ENCODE data around the gene SLC4A7. TPM values are rescaled to one million over a fixed set of nuclear protein-coding genes. Genes with fewer than 3 reads are reported as not detected.
A peak's percentile ranks its signal among the peaks of the same experiment; 100 is the strongest.

The SLC4A7 gene
- polyA plus RNA-seq, 1 of the 3 experiments (the other 2 are of a cell fraction), result 3.9 TPM

GRCh38 chr3:27368831-27369607, 115.2 kb downstream of the SLC4A7 start, which contains the start of gene NEK10:
TSS of gene NEK10 (minus strand) at chr3:27369383. CDS start at chr3:27352882, 16,501 bp downstream.
- Histone ChIP-seq H2AFZ (ENCODE audit: low read depth) (peak within 1 kb of the TSS; percentile 64), H4K20me1 (ENCODE audit: insufficient read depth) (no peaks in the 10 kb centered on the region), H3K4me3 (ENCODE audit: low read depth in 2 of 2, low read length in 1 of 2) (peak within 1 kb of the TSS; percentile 66 to 91), H3K9me2 (no peaks in the 10 kb centered on the region; the same call in 1 of the 2 replicates), H3K27ac (ENCODE audit: low read depth in 2 of 2, low read length in 1 of 2) (no peak within 1 kb of the TSS; a peak in 1 of 4 replicates), H3K4me1 (ENCODE audit: control insufficient read depth in 1 of 2, insufficient read depth in 2 of 2, low read depth in 1 of 2, low read length in 1 of 2) (peaks cover 0 to 6% of the 10 kb centered on the region in 2 experiments; a peak in 1 of 4 replicates), H3K9me3 (no peaks in the 10 kb centered on the region), H3K4me2 (peak within 1 kb of the TSS; percentile 77), H3K9ac (peak within 1 kb of the TSS; percentile 36), H3K79me2 (ENCODE audit: insufficient read depth) (no peaks in the 10 kb centered on the region), H3F3A (replicated peaks; ENCODE audit: insufficient read depth) (peaks cover 27% of the 10 kb centered on the region), H3K36me3 (replicated peaks in 1 of 2; ENCODE audit: control insufficient read depth in 1 of 2, insufficient read depth in 2 of 2, low read length in 1 of 2) (peaks cover 9 to 22% of the 10 kb centered on the region in 2 experiments), H3K27me3 (ENCODE audit: insufficient read depth) (no peaks in the 10 kb centered on the region)
- WGBS (ENCODE audit: low lambda C conversion rate), result 9% methylated on average over 34 of the region's 48 CpGs
- ChIA-PET CTCF (interaction anchor here (0.7 to 2.5 kb wide), 6 partner anchors 11 to 313 kb away, joined by 3 to 8 read pairs (median 6); no protein-coding TSS in a partner anchor), POLR2A (interaction anchor here (1.4 kb wide), 1 partner anchor 115 kb away, joined by 4 read pairs; the partner anchor contains the start of gene SLC4A7)
- DNase-seq, result peak; percentile 94
- peak; percentile 81 for TF ChIP-seq CHD2 (IDR thresholded peaks at IDR 0.05; ENCODE audit: low read length, partially characterized antibody)
- no peak for TF ChIP-seq RAD21 (IDR thresholded peaks at IDR 0.05; ENCODE audit: low read length)
- TF ChIP-seq TEAD4 (IDR thresholded peaks at IDR 0.05; ENCODE audit: borderline replicate concordance, insufficient read depth), result no peak
- no peak for TF ChIP-seq JUND (IDR thresholded peaks at IDR 0.05)
- TF ChIP-seq NFIC (IDR thresholded peaks at IDR 0.05; ENCODE audit: borderline replicate concordance), result no peak
- TF ChIP-seq ZBTB33 (IDR thresholded peaks at IDR 0.05; ENCODE audit: borderline replicate concordance, low read depth), result no peak
- peak; percentile 99 for TF ChIP-seq MXI1 (IDR thresholded peaks at IDR 0.05; ENCODE audit: low read depth, low read length)
- no peak for TF ChIP-seq ELF1 (IDR thresholded peaks at IDR 0.05)
- no peak for TF ChIP-seq YY1 (IDR thresholded peaks at IDR 0.05; ENCODE audit: low read depth)
- peak; percentile 95 for TF ChIP-seq RFX5 (IDR thresholded peaks at IDR 0.05; ENCODE audit: low read length)
- no peak for TF ChIP-seq FOXJ3 (CRISPR knock-in tag; IDR thresholded peaks at IDR 0.05)
- TF ChIP-seq FOXM1 (IDR thresholded peaks at IDR 0.05; ENCODE audit: low read depth), result peak; percentile 60; the same call in 1 of the 2 replicates
- no peak for TF ChIP-seq EP300 (IDR thresholded peaks at IDR 0.05; ENCODE audit: borderline replicate concordance in 1 of 2, low read depth in 1 of 2, low read length in 1 of 2)
- TF ChIP-seq POLR2AphosphoS5 (IDR thresholded peaks at IDR 0.05; ENCODE audit: low read depth, low read length), result peak; percentile 54
- no peak; the same call in 1 of the 2 replicates for TF ChIP-seq NRF1 (IDR thresholded peaks at IDR 0.05; ENCODE audit: low read depth, low read length)
- no peak for TF ChIP-seq TCF12 (IDR thresholded peaks at IDR 0.05)
- TF ChIP-seq, protein P1, sequence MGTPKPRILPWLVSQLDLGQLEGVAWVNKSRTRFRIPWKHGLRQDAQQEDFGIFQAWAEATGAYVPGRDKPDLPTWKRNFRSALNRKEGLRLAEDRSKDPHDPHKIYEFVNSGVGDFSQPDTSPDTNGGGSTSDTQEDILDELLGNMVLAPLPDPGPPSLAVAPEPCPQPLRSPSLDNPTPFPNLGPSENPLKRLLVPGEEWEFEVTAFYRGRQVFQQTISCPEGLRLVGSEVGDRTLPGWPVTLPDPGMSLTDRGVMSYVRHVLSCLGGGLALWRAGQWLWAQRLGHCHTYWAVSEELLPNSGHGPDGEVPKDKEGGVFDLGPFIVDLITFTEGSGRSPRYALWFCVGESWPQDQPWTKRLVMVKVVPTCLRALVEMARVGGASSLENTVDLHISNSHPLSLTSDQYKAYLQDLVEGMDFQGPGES (IDR thresholded peaks at IDR 0.05; ENCODE audit: low read depth, low read length), result peak; percentile 86
- TF ChIP-seq GABPA (IDR thresholded peaks at IDR 0.05; ENCODE audit: low read depth), result no peak
- no peak for TF ChIP-seq FOSL2 (IDR thresholded peaks at IDR 0.05; ENCODE audit: borderline replicate concordance, low read depth)
- no peak for TF ChIP-seq GATA2 (CRISPR knock-in tag; IDR thresholded peaks at IDR 0.05)
- peak; percentile 99 for TF ChIP-seq SIN3A (IDR thresholded peaks at IDR 0.05; ENCODE audit: borderline replicate concordance, low read depth, low read length)
- TF ChIP-seq SMC3 (IDR thresholded peaks at IDR 0.05; ENCODE audit: low read depth, low read length), result no peak
- TF ChIP-seq, protein P2, sequence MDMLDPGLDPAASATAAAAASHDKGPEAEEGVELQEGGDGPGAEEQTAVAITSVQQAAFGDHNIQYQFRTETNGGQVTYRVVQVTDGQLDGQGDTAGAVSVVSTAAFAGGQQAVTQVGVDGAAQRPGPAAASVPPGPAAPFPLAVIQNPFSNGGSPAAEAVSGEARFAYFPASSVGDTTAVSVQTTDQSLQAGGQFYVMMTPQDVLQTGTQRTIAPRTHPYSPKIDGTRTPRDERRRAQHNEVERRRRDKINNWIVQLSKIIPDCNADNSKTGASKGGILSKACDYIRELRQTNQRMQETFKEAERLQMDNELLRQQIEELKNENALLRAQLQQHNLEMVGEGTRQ (IDR thresholded peaks at IDR 0.05; ENCODE audit: borderline replicate concordance, low read depth, low read length), result no peak
- no peak for TF ChIP-seq EZH2phosphoT487 (IDR thresholded peaks at IDR 0.05; ENCODE audit: borderline replicate concordance, low read depth)
- no peak for TF ChIP-seq PBX3 (IDR thresholded peaks at IDR 0.05)
- no peak for TF ChIP-seq TAF1 (IDR thresholded peaks at IDR 0.05; ENCODE audit: borderline replicate concordance, low read depth, low read length)
- TF ChIP-seq, protein P3, sequence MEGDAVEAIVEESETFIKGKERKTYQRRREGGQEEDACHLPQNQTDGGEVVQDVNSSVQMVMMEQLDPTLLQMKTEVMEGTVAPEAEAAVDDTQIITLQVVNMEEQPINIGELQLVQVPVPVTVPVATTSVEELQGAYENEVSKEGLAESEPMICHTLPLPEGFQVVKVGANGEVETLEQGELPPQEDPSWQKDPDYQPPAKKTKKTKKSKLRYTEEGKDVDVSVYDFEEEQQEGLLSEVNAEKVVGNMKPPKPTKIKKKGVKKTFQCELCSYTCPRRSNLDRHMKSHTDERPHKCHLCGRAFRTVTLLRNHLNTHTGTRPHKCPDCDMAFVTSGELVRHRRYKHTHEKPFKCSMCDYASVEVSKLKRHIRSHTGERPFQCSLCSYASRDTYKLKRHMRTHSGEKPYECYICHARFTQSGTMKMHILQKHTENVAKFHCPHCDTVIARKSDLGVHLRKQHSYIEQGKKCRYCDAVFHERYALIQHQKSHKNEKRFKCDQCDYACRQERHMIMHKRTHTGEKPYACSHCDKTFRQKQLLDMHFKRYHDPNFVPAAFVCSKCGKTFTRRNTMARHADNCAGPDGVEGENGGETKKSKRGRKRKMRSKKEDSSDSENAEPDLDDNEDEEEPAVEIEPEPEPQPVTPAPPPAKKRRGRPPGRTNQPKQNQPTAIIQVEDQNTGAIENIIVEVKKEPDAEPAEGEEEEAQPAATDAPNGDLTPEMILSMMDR (IDR thresholded peaks at IDR 0.05), result no peak

Measured in SK-N-SH (cell line).